ENCODE measurements around the gene EFNA5.

DNA sequence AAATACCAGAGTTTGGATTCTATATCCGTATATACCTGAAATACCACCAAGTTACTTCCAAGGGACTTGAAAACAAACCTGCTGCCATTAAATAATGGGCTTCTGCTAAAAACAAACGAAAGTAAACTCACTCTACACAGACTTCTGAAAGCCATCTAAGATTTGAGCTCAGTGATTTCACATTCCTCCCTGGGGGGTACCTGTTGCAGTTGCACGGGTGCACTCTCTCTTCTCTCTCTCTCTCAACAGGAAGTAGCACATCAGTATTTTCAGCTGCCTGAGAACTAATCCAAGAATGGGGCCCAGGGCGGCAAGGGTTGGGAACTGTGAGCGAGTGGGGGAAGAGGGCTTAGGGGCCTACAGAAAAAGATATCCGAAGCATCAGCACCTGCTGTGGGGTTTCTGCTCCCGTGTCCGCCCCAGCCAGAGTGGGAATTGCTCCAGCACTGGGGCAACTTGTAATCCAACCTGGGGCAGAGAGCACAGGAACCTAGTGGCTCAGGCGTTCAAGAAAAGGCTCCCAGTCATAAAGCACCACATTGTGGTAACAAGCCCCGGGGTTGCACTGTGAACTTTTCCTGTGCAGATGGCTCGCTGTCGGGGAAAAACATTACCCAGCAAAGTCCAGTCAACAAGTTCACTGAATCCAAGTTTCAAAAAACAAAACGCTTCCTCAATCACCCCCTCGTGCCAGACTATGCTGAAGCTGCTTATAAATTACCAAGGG lies 99.8 kb downstream of the EFNA5 start:
- TF ChIP-seq POLR2AphosphoS5 (IDR thresholded peaks at IDR 0.05; ENCODE audit: insufficient read depth in 1 of 2, low read depth in 1 of 2) (no peak), CTCF (IDR thresholded peaks at IDR 0.05) (no peak)

Measured in vagina (tissue), 2 donors.